ENCODE measurements around the gene VSTM1.

VSTM1 gene

DNA sequence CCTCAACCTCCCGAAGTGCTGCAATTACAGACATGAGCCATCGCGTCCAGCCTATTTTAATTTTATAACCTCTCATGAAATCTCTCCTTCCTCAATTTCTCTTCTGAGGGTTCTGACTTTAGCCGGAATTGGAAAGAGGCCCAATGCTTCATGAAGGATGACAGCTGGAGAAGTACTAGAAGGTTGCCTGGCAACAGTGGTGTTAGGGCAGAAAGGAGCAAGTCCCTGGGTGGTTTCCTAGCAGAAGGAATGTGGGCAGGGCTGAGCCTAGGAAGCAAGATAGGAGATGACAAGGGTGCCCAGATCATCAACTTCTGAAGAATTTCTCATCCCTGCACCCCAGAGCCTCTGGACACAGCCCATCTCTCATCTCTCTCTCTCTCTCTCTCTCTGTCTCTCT is 46.4 kb downstream of the VSTM1 start:
- no peaks in the 10 kb centered on the region for H4K20me1 ChIP-seq (ENCODE audit: insufficient read depth, low read length)
- no peak overlapping the region for H3K9ac ChIP-seq (ENCODE audit: low read length)
- H2AFZ ChIP-seq (ENCODE audit: low read depth, low read length), result no peak overlapping the region
- no peak overlapping the region for H3K4me3 ChIP-seq (ENCODE audit: low read length)
- H3K9me3 ChIP-seq (ENCODE audit: insufficient read depth, low read length), result no peaks in the 10 kb centered on the region
- H3K27ac ChIP-seq (ENCODE audit: low read length), result no peak overlapping the region
- no peaks in the 10 kb centered on the region for H3K27me3 ChIP-seq (ENCODE audit: low read depth, low read length)
- no peaks in the 10 kb centered on the region for H3K4me1 ChIP-seq (ENCODE audit: low read length)
- TF ChIP-seq EZH2phosphoT487 (IDR thresholded peaks at IDR 0.05; ENCODE audit: low read depth), result no peak
- TF ChIP-seq, protein P1, sequence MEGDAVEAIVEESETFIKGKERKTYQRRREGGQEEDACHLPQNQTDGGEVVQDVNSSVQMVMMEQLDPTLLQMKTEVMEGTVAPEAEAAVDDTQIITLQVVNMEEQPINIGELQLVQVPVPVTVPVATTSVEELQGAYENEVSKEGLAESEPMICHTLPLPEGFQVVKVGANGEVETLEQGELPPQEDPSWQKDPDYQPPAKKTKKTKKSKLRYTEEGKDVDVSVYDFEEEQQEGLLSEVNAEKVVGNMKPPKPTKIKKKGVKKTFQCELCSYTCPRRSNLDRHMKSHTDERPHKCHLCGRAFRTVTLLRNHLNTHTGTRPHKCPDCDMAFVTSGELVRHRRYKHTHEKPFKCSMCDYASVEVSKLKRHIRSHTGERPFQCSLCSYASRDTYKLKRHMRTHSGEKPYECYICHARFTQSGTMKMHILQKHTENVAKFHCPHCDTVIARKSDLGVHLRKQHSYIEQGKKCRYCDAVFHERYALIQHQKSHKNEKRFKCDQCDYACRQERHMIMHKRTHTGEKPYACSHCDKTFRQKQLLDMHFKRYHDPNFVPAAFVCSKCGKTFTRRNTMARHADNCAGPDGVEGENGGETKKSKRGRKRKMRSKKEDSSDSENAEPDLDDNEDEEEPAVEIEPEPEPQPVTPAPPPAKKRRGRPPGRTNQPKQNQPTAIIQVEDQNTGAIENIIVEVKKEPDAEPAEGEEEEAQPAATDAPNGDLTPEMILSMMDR (IDR thresholded peaks at IDR 0.05; ENCODE audit: low read depth, low read length), result no peak
- no peaks in the 10 kb centered on the region for H3K79me2 ChIP-seq (ENCODE audit: low read length)
- no peaks in the 10 kb centered on the region for H3K36me3 ChIP-seq (replicated peaks; ENCODE audit: low read depth, low read length)
- no peak overlapping the region for H3K4me2 ChIP-seq (ENCODE audit: low read length)

DNA sequence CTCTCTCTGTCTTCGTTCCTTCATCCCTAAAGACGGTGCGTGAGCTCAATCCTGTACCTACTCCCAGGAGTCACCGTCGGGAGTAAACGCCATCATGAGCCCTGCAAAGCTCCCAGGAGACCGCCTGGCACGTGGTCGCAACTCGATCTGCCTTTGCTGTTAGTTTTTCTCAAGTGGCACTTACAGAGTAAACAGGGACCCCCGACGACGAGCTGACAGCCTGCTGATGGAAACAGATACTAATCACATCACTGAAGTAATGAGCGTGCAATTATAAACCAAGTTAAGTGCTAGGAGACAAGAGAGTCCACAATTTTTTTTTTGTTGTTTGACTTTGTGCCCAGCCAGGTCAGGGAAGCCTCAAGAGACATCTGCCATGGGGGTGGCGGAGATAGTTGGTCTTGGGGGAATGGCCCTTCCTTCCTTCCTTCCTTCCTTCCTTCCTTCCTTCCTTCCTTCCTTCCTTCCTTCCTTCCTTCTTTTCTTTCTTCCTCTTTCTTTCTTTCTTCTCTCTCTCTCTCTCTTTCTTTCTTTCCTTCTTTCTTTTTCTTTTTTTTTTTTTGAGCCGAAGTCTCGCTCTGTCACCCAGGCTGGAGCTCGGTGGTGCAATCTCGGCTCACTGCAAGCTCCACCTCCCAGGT is 48.7 kb downstream of the VSTM1 start:
- Histone ChIP-seq H3K9me3 (ENCODE audit: insufficient read depth, low read length) (no peaks in the 10 kb centered on the region), H2AFZ (ENCODE audit: low read depth, low read length) (no peak overlapping the region), H3K4me1 (ENCODE audit: low read length) (no peaks in the 10 kb centered on the region), H3K36me3 (replicated peaks; ENCODE audit: low read depth, low read length) (no peaks in the 10 kb centered on the region), H3K4me2 (ENCODE audit: low read length) (no peak overlapping the region), H3K27ac (ENCODE audit: low read length) (no peak overlapping the region), H4K20me1 (ENCODE audit: insufficient read depth, low read length) (no peaks in the 10 kb centered on the region), H3K4me3 (ENCODE audit: low read length) (no peak overlapping the region), H3K9ac (ENCODE audit: low read length) (no peak overlapping the region), H3K79me2 (ENCODE audit: low read length) (no peaks in the 10 kb centered on the region), H3K27me3 (ENCODE audit: low read depth, low read length) (no peaks in the 10 kb centered on the region)
- TF ChIP-seq, protein P1 (IDR thresholded peaks at IDR 0.05; ENCODE audit: low read depth, low read length), result no peak
- TF ChIP-seq EZH2phosphoT487 (IDR thresholded peaks at IDR 0.05; ENCODE audit: low read depth), result no peak

DNA sequence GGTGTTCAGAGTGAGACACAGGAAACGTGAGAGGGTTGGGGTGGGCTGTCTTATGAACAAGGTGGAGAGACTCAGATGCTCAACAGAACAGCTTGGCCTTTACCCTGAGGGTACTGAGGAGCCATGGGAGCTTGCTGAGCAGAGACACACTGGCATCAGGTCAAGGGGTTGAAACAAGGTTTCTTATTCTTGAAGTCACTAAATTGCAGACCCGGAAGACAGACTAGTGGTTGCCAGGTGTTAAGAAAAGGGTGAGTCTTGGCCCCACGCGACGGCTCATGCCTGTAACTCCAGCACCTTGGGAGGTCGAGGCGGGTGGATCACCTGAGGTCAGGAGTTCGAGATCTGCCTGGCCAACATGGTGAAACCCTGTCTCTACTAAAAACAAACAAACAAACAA is 49.8 kb downstream of the VSTM1 start:
- H3K4me2 ChIP-seq (ENCODE audit: low read length), result no peak overlapping the region
- no peaks in the 10 kb centered on the region for H3K4me1 ChIP-seq (ENCODE audit: low read length)
- no peak overlapping the region for H3K27ac ChIP-seq (ENCODE audit: low read length)

DNA sequence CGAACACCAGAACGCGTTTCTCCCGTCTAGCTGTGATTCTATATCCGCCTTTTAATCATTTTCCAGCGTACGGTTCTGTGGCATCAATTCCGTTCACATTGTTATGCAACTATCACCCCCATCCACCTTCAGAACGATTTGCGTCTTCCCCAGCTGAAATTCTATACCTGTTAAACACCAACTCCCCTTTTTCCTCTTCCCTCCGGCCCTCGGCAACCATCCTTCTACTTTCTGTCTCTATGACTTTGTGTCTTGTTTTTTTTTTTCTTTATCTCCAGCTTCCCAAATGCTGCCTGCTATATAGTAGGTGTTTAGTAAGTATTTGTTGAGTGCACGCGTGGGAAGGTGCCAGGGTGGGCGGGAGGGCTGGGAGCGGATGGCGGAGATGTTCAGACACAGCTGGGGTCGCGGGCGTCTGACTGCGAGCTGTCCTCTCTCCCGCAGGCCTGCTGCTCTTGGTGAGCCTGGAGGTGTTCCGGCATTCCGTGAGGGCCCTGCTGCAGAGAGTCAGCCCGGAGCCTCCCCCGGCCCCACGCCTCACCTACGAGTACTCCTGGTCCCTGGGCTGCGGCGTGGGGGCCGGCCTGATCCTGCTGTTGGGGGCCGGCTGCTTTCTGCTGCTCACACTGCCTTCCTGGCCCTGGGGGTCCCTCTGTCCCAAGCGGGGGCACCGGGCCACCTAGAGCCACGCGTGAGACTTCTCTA is 52.0 kb downstream of the VSTM1 start:
- no peaks in the 10 kb centered on the region for H4K20me1 ChIP-seq (ENCODE audit: insufficient read depth, low read length)
- no peaks in the 10 kb centered on the region for H3K27me3 ChIP-seq (ENCODE audit: low read depth, low read length)
- no peak for TF ChIP-seq EZH2phosphoT487 (IDR thresholded peaks at IDR 0.05; ENCODE audit: low read depth)
- TF ChIP-seq, protein P1 (IDR thresholded peaks at IDR 0.05; ENCODE audit: low read depth, low read length), result no peak
- no peak overlapping the region for H3K4me3 ChIP-seq (ENCODE audit: low read length)
- no peak overlapping the region for H3K9ac ChIP-seq (ENCODE audit: low read length)
- H3K4me1 ChIP-seq (ENCODE audit: low read length), result no peaks in the 10 kb centered on the region
- H3K79me2 ChIP-seq (ENCODE audit: low read length), result no peaks in the 10 kb centered on the region
- H3K4me2 ChIP-seq (ENCODE audit: low read length), result no peak overlapping the region
- no peaks in the 10 kb centered on the region for H3K9me3 ChIP-seq (ENCODE audit: insufficient read depth, low read length)
- H3K36me3 ChIP-seq (replicated peaks; ENCODE audit: low read depth, low read length), result no peaks in the 10 kb centered on the region
- H2AFZ ChIP-seq (ENCODE audit: low read depth, low read length), result no peak overlapping the region
- no peak overlapping the region for H3K27ac ChIP-seq (ENCODE audit: low read length)

More for the DNA sequence above, 49.8 kb downstream of the VSTM1 start:
- Histone ChIP-seq H3K9ac (ENCODE audit: low read length) (no peak overlapping the region), H3K4me3 (ENCODE audit: low read length) (no peak overlapping the region), H3K9me3 (ENCODE audit: insufficient read depth, low read length) (no peaks in the 10 kb centered on the region), H2AFZ (ENCODE audit: low read depth, low read length) (no peak overlapping the region), H3K36me3 (replicated peaks; ENCODE audit: low read depth, low read length) (no peaks in the 10 kb centered on the region), H3K27me3 (ENCODE audit: low read depth, low read length) (no peaks in the 10 kb centered on the region), H3K79me2 (ENCODE audit: low read length) (no peaks in the 10 kb centered on the region), H4K20me1 (ENCODE audit: insufficient read depth, low read length) (no peaks in the 10 kb centered on the region)
- TF ChIP-seq, protein P1 (IDR thresholded peaks at IDR 0.05; ENCODE audit: low read depth, low read length), result no peak
- no peak for TF ChIP-seq EZH2phosphoT487 (IDR thresholded peaks at IDR 0.05; ENCODE audit: low read depth)
